HEK293 (cell line): ENCODE measurements around the gene RNPS1.

ENCODE experiments used
- RBAK ChIP-seq: fragments of 450-650 bp; formaldehyde crosslinking; IDR thresholded peaks from 2 replicates; pipeline ENCODE4 v1.5.1; 2016; ENCODE audit warnings: missing biosample characterization, missing genetic modification characterization
- ZBTB7A ChIP-seq: fragments of 450-650 bp; formaldehyde crosslinking; IDR thresholded peaks from 2 replicates; pipeline ENCODE4 v1.5.1; 2016; ENCODE audit warnings: low read depth, missing biosample characterization, missing genetic modification characterization
- ZNF174 ChIP-seq: fragments of 450-650 bp; formaldehyde crosslinking; IDR thresholded peaks from 2 replicates; pipeline ENCODE4 v1.5.0; 2017; ENCODE audit warnings: missing biosample characterization, mild to moderate bottlenecking, missing genetic modification characterization
- ZNF266 ChIP-seq: fragments of 450-650 bp; formaldehyde crosslinking; IDR thresholded peaks from 2 replicates; pipeline ENCODE4 v1.5.1; 2016; ENCODE audit warnings: missing biosample characterization, missing genetic modification characterization, low read depth
- ZNF302 ChIP-seq: fragments of 450-650 bp; formaldehyde crosslinking; IDR thresholded peaks from 2 replicates; pipeline ENCODE4 v1.5.1; 2016; ENCODE audit warnings: missing biosample characterization, missing genetic modification characterization, low read depth
- ZNF658 ChIP-seq: fragments of 450-650 bp; formaldehyde crosslinking; IDR thresholded peaks from 2 replicates; pipeline ENCODE4; 2016; ENCODE audit warnings: missing biosample characterization, missing genetic modification characterization
- TF ChIP-seq, protein P1 (sequence below): fragments of 450-650 bp; formaldehyde crosslinking; IDR thresholded peaks from 2 replicates; pipeline ENCODE4 v1.5.1; 2016; ENCODE audit warnings: missing biosample characterization, missing genetic modification characterization
- TF ChIP-seq, protein P2 (sequence below): fragments of 450-650 bp; formaldehyde crosslinking; IDR thresholded peaks from 2 replicates; pipeline ENCODE4 v1.5.1; 2016; ENCODE audit warnings: missing biosample characterization, missing genetic modification characterization
- TF ChIP-seq, protein P3 (sequence below): fragments of 450-650 bp; formaldehyde crosslinking; IDR thresholded peaks from 2 replicates; pipeline ENCODE4 v1.5.1; 2016; ENCODE audit warnings: missing biosample characterization, missing genetic modification characterization
- TF ChIP-seq, protein P4 (sequence below): fragments of 450-650 bp; formaldehyde crosslinking; IDR thresholded peaks from 2 replicates; pipeline ENCODE4 v1.5.1; 2016; ENCODE audit warnings: missing biosample characterization, missing genetic modification characterization

DNA sequence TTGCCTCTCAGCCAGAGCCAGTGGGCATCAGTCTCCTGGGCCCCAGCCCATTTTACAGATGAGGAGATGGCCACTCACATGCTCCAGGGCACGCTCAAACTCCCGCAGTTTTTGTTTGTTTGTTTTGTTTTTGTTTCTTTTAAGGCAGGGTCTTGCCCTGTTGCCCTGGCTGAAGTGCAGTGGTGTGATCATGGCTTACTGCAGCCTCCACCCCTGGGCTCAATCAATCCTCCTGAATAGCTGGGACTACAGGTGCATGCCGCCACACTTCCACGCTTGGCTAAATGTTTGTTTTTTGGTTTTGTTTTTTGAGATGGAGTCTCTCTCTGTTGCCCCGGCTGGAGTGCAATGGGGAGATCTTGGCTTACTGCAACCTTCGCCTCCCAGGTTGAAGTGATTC lies 41.0 kb downstream of the RNPS1 start:
- TF ChIP-seq, protein P1, sequence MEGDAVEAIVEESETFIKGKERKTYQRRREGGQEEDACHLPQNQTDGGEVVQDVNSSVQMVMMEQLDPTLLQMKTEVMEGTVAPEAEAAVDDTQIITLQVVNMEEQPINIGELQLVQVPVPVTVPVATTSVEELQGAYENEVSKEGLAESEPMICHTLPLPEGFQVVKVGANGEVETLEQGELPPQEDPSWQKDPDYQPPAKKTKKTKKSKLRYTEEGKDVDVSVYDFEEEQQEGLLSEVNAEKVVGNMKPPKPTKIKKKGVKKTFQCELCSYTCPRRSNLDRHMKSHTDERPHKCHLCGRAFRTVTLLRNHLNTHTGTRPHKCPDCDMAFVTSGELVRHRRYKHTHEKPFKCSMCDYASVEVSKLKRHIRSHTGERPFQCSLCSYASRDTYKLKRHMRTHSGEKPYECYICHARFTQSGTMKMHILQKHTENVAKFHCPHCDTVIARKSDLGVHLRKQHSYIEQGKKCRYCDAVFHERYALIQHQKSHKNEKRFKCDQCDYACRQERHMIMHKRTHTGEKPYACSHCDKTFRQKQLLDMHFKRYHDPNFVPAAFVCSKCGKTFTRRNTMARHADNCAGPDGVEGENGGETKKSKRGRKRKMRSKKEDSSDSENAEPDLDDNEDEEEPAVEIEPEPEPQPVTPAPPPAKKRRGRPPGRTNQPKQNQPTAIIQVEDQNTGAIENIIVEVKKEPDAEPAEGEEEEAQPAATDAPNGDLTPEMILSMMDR, result no peak
- no peak for TF ChIP-seq RBAK
- TF ChIP-seq, protein P2, sequence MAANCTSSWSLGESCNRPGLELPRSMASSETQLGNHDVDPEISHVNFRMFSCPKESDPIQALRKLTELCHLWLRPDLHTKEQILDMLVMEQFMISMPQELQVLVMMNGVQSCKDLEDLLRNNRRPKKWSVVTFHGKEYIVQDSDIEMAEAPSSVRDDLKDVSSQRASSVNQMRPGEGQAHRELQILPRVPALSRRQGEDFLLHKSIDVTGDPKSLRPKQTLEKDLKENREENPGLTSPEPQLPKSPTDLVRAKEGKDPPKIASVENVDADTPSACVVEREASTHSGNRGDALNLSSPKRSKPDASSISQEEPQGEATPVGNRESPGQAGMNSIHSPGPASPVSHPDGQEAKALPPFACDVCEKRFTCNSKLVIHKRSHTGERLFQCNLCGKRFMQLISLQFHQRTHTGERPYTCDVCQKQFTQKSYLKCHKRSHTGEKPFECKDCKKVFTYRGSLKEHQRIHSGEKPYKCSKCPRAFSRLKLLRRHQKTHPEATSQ, result no peak
- no peak for TF ChIP-seq ZNF266
- TF ChIP-seq ZBTB7A (tag by site-specific recombination), result no peak
- no peak for TF ChIP-seq ZNF302
- TF ChIP-seq, protein P3, sequence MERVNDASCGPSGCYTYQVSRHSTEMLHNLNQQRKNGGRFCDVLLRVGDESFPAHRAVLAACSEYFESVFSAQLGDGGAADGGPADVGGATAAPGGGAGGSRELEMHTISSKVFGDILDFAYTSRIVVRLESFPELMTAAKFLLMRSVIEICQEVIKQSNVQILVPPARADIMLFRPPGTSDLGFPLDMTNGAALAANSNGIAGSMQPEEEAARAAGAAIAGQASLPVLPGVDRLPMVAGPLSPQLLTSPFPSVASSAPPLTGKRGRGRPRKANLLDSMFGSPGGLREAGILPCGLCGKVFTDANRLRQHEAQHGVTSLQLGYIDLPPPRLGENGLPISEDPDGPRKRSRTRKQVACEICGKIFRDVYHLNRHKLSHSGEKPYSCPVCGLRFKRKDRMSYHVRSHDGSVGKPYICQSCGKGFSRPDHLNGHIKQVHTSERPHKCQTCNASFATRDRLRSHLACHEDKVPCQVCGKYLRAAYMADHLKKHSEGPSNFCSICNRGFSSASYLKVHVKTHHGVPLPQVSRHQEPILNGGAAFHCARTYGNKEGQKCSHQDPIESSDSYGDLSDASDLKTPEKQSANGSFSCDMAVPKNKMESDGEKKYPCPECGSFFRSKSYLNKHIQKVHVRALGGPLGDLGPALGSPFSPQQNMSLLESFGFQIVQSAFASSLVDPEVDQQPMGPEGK (tag by site-specific recombination), result no peak
- no peak for TF ChIP-seq ZNF658
- no peak for TF ChIP-seq ZNF174 (tag by site-specific recombination)
- TF ChIP-seq, protein P4, sequence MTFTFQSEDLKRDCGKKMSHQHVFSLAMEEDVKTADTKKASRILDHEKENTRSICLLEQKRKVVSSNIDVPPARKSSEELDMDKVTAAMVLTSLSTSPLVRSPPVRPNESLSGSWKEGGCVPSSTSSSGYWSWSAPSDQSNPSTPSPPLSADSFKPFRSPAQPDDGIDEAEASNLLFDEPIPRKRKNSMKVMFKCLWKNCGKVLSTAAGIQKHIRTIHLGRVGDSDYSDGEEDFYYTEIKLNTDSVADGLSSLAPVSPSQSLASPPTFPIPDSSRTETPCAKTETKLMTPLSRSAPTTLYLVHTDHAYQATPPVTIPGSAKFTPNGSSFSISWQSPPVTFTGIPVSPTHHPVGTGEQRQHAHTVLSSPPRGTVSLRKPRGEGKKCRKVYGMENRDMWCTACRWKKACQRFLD (tag by site-specific recombination), result no peak
